Endothelial cell of umbilical vein (primary cell): ENCODE measurements around the gene OSBPL9. TPM values are rescaled to one million over a fixed set of nuclear protein-coding genes. Genes with fewer than 3 reads are reported as not detected.

ENCODE experiments used
- BruUV-seq: library from RNA; stranded (reverse); fragments of 400-500 nt; replicated peaks from 2 replicates; lab custom pipeline; 2021; lab: Mats Ljungman, UMichigan
- CTCF ChIA-PET: fragments of 300-600, 350-600 bp; sonication (Branson Sonifier 250); formaldehyde crosslinking; loops from one replicate; lab custom pipeline; 2021; ENCODE audit warnings: antibody characterized with exemption, inconsistent platforms; lab: Charles Lee
- POLR2A ChIA-PET: fragments of 300-600, 350-600 bp; sonication (Branson Sonifier 250); formaldehyde crosslinking; loops from one replicate; lab custom pipeline; 2021; ENCODE audit warnings: antibody characterized with exemption, inconsistent platforms; lab: Charles Lee
- DNase-seq: peaks from one replicate; pipeline ENCODE4 v3.0.0-alpha.2; 2011; ENCODE audit warnings: low read depth, low spot score
- FAIRE-seq: peaks from 2 replicates; lab custom pipeline; 2011; peaks lifted over from hg19 to GRCh38; lab: Jason Lieb, UNC
- H2AFZ ChIP-seq: 2 replicates; pipeline ENCODE4 v1.6.0; 2012; ENCODE audit warnings: low read depth, low read length, control low read depth, inconsistent platforms
- H3K27ac ChIP-seq: 2 replicates; pipeline ENCODE4 v1.5.1; 2011; ENCODE audit warnings: low read depth, mild to moderate bottlenecking, control low read depth, low read length, moderate library complexity; ENCODE audit not compliant: insufficient read depth
- H3K27me3 ChIP-seq, 2 experiments: 2 replicates each; pipeline versions ENCODE4 v1.6.0 to v1.6.1; 2011; ENCODE audit warnings: low read length in 2 of 2, mixed read lengths in 1 of 2; ENCODE audit not compliant: control insufficient read depth in 2 of 2, insufficient read depth in 2 of 2
- H3K36me3 ChIP-seq, 2 experiments: 2 replicates in 1 of 2; 3 replicates in 1 of 2; pipeline ENCODE4 v1.5.1; 2011; ENCODE audit warnings: low read length in 2 of 2, mild to moderate bottlenecking in 1 of 2, moderate library complexity in 1 of 2; ENCODE audit not compliant: control insufficient read depth in 2 of 2, insufficient read depth in 2 of 2; ENCODE audit errors: extremely low read depth in 1 of 2
- H3K4me1 ChIP-seq: 3 replicates; pipeline ENCODE4 v1.5.1; 2011; ENCODE audit warnings: mild to moderate bottlenecking, low read length; ENCODE audit not compliant: control insufficient read depth, insufficient read depth; ENCODE audit errors: extremely low read depth
- H3K4me2 ChIP-seq: 2 replicates; pipeline ENCODE4 v1.6.1; 2011; ENCODE audit warnings: low read length, control low read depth, mixed read lengths; ENCODE audit not compliant: insufficient read depth
- H3K4me3 ChIP-seq, 3 experiments: fragments of 200-600 bp in 1 of 3; sonication (generic), shearing (Covaris generic) in 1 of 3; replicated peaks in 1 of 3; 2 replicates each; pipeline ENCODE4 v1.5.1; 2011 to 2016; ENCODE audit warnings: control low read depth in 3 of 3, low read length in 3 of 3, mild to moderate bottlenecking in 2 of 3, inconsistent platforms in 1 of 3, low read depth in 1 of 3, moderate library complexity in 1 of 3; ENCODE audit not compliant: insufficient read depth in 1 of 3
- H3K79me2 ChIP-seq: 2 replicates; pipeline ENCODE4 v1.6.0; 2012; ENCODE audit warnings: low read length, inconsistent platforms; ENCODE audit not compliant: control insufficient read depth, insufficient read depth
- H3K9ac ChIP-seq: replicated peaks from 2 replicates; pipeline ENCODE3; 2011; ENCODE audit warnings: low read length, control low read depth; ENCODE audit not compliant: insufficient read depth; ENCODE audit errors: extremely low read depth
- H3K9me1 ChIP-seq: replicated peaks from 3 replicates; pipeline ENCODE4 v1.6.0; 2011; ENCODE audit warnings: mild to moderate bottlenecking, low read length; ENCODE audit not compliant: control insufficient read depth, insufficient read depth; ENCODE audit errors: extremely low read depth
- H3K9me3 ChIP-seq: replicated peaks from 2 replicates; pipeline ENCODE4 v1.5.1; 2012; ENCODE audit warnings: low read length, inconsistent platforms; ENCODE audit not compliant: control insufficient read depth, insufficient read depth
- H4K20me1 ChIP-seq: replicated peaks from 2 replicates; pipeline ENCODE3; 2011; ENCODE audit warnings: mild to moderate bottlenecking, low read length; ENCODE audit not compliant: control insufficient read depth, insufficient read depth; ENCODE audit errors: extremely low read depth
- EZH2 ChIP-seq: IDR thresholded peaks from 2 replicates; pipeline ENCODE4 v1.6.1; 2012; ENCODE audit warnings: borderline replicate concordance, low read depth, mild to moderate bottlenecking, moderate library complexity, low read length, inconsistent platforms; ENCODE audit not compliant: severe bottlenecking
- FOS ChIP-seq: IDR thresholded peaks from 2 replicates; pipeline ENCODE4 v1.6.1; 2011; ENCODE audit warnings: mild to moderate bottlenecking, low read length, moderate library complexity, borderline replicate concordance; ENCODE audit not compliant: insufficient read depth
- GATA2 ChIP-seq: IDR thresholded peaks from 2 replicates; pipeline ENCODE4 v1.7.0; 2011; ENCODE audit warnings: low read depth, mild to moderate bottlenecking, moderate library complexity, mixed read lengths, low read length; ENCODE audit not compliant: insufficient read length, insufficient read depth
- JUN ChIP-seq: IDR thresholded peaks from 2 replicates; pipeline ENCODE4 v1.6.1; 2011; ENCODE audit warnings: borderline replicate concordance, low read depth; ENCODE audit not compliant: insufficient read length, insufficient read depth
- MYC ChIP-seq: IDR thresholded peaks from one replicate; pipeline ENCODE4 v1.6.1; 2011; ENCODE audit warnings: mild to moderate bottlenecking, low read depth, low read length
- POLR2A ChIP-seq: IDR thresholded peaks from 2 replicates; pipeline ENCODE4 v1.6.1; 2012; ENCODE audit warnings: low read depth, mild to moderate bottlenecking, control low read depth, low read length
- POLR2AphosphoS5 ChIP-seq: IDR thresholded peaks from 2 replicates; pipeline ENCODE4 v1.6.1; 2012; ENCODE audit warnings: low read depth, mild to moderate bottlenecking, control low read depth, low read length, moderate library complexity; ENCODE audit not compliant: insufficient read depth
- dilution Hi-C: fragments of 300-500 bp; cut with MboI; formaldehyde crosslinking; loops from one replicate; pipeline ENCODE4 v1.15.0; 2019; ENCODE audit warnings: low sequenced_read_pairs; ENCODE audit not compliant: extremely low pct_ligation_motif_present
- intact Hi-C: fragments of 100-400 bp; cut with micrococcal nuclease; formaldehyde crosslinking; loops from one replicate; pipeline ENCODE4 v1.10.0; 2022
- polyA plus RNA-seq, 4 experiments: library from polyadenylated mRNA; depleted of rRNA in 3 of 4; stranded (reverse) in 3 of 4; unstranded in 1 of 4; fragments of >200 nt; gene quantifications; 2 replicates each; pipeline versions ENCODE4 v1.2.1 to v1.2.3, GENCODE V29; 2011 to 2012; ENCODE audit warnings: missing spikeins in 1 of 4
- total RNA-seq: library from RNA; stranded (reverse); gene quantifications from 2 replicates; pipeline ENCODE4 v1.2.3, GENCODE V29; 2021
- TF ChIP-seq, protein P1 (sequence below), 2 donors: IDR thresholded peaks; 1 replicate in 1 of 2; 2 replicates in 1 of 2; pipeline ENCODE4 v1.5.1; 2011; ENCODE audit warnings: low read length in 2 of 2, mild to moderate bottlenecking in 2 of 2, moderate library complexity in 2 of 2, control low read depth in 1 of 2, inconsistent platforms in 1 of 2, low read depth in 1 of 2; ENCODE audit not compliant: insufficient read depth in 1 of 2; ENCODE audit errors: extremely low read depth in 1 of 2
- TF ChIP-seq, protein P2 (sequence below): IDR thresholded peaks from 2 replicates; pipeline ENCODE4 v1.6.1; 2011; ENCODE audit not compliant: insufficient read depth, insufficient read length

OSBPL9 gene
- total and polyA plus RNA-seq, 2 donors (not counting 3 experiments of a cell fraction or from before 2014, with no cell fraction given): 46.2 to 80.3 TPM

DNA sequence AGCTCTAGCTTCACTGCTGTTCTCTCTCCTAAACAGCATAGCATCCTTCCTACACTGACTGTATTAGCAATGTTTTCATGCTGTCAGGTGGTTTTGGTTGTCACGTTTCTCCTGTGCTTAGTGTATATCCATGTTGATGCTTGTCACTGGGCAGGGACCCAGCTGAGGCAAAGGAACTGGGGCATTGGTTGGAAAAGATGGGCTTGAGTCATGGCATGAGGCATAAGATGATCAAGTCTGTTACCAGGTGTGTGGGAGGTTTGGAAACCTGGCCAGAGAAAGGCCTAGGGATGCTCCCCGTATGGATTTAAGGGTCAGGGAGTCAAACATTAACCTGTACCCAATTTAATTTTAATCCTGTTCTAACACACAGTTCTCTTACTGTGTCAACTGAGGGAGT is 69.6 kb downstream of the OSBPL9 start:
- H4K20me1 ChIP-seq: no peaks in the 10 kb centered on the region
- DNase-seq (no peak), FAIRE-seq (no peak)
- no peak overlapping the region for H3K9ac ChIP-seq
- no peak overlapping the region for H3K27ac ChIP-seq
- no peak overlapping the region for H2AFZ ChIP-seq
- H3K79me2 ChIP-seq: no peaks in the 10 kb centered on the region
- no TSS peak for BruUV-seq
- CTCF ChIA-PET: no interaction called here
- no peaks in the 10 kb centered on the region for H3K27me3 ChIP-seq
- H3K4me2 ChIP-seq: no peak overlapping the region
- H3K4me1 ChIP-seq: no peaks in the 10 kb centered on the region
- TF ChIP-seq JUN (no peak), EZH2 (no peak), FOS (no peak), GATA2 (no peak), MYC (no peak), POLR2A (no peak), POLR2AphosphoS5 (no peak)
- TF ChIP-seq, protein P1, sequence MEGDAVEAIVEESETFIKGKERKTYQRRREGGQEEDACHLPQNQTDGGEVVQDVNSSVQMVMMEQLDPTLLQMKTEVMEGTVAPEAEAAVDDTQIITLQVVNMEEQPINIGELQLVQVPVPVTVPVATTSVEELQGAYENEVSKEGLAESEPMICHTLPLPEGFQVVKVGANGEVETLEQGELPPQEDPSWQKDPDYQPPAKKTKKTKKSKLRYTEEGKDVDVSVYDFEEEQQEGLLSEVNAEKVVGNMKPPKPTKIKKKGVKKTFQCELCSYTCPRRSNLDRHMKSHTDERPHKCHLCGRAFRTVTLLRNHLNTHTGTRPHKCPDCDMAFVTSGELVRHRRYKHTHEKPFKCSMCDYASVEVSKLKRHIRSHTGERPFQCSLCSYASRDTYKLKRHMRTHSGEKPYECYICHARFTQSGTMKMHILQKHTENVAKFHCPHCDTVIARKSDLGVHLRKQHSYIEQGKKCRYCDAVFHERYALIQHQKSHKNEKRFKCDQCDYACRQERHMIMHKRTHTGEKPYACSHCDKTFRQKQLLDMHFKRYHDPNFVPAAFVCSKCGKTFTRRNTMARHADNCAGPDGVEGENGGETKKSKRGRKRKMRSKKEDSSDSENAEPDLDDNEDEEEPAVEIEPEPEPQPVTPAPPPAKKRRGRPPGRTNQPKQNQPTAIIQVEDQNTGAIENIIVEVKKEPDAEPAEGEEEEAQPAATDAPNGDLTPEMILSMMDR (IDR thresholded peaks at IDR 0.05; ENCODE audit: extremely low read depth in 1 of 2, insufficient read depth in 1 of 2, low read depth in 1 of 2, low read length in 2 of 2): no peak
- TF ChIP-seq, protein P2, sequence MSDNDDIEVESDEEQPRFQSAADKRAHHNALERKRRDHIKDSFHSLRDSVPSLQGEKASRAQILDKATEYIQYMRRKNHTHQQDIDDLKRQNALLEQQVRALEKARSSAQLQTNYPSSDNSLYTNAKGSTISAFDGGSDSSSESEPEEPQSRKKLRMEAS: no peak
- H3K9me3 ChIP-seq: no peaks in the 10 kb centered on the region
- POLR2A ChIA-PET: no interaction called here
- H3K4me3 ChIP-seq: no peak overlapping the region
- no peaks in the 10 kb centered on the region for H3K36me3 ChIP-seq
- peaks cover 3% of the 10 kb centered on the region for H3K9me1 ChIP-seq
- intact Hi-C loops (no loop called here), dilution Hi-C loops (no loop called here)
